H9 (cell line): ENCODE results near the gene LDLRAD4. TPM values are rescaled to one million over a fixed set of nuclear protein-coding genes. Genes with fewer than 3 reads are reported as not detected.

Experiments used
- DNase-seq: peaks from one replicate; pipeline ENCODE4 v3.0.0-alpha.2; 2017
- H2AFZ ChIP-seq: one replicate; pipeline ENCODE4 v1.6.1; 2013; ENCODE audit warnings: mild to moderate bottlenecking, low read length, control low read depth, moderate library complexity
- H2AK5ac ChIP-seq: 2 replicates; pipeline ENCODE4 v1.6.1; 2013; ENCODE audit warnings: low read length, control low read depth, mixed read lengths; ENCODE audit not compliant: insufficient read length
- H2BK120ac ChIP-seq: one replicate; pipeline ENCODE4 v1.6.1; 2013; ENCODE audit warnings: low read depth, mild to moderate bottlenecking, low read length, control low read depth, inconsistent platforms; ENCODE audit not compliant: poor library complexity, severe bottlenecking
- H2BK12ac ChIP-seq: 2 replicates; pipeline ENCODE4 v1.6.1; 2013; ENCODE audit warnings: low read length, control low read depth, mixed read lengths, low read depth; ENCODE audit not compliant: insufficient read length
- H2BK15ac ChIP-seq: 2 replicates; pipeline ENCODE4 v1.6.1; 2013; ENCODE audit warnings: low read depth, low read length, control low read depth
- H2BK20ac ChIP-seq: one replicate; pipeline ENCODE4 v1.6.1; 2013; ENCODE audit warnings: low read depth, mild to moderate bottlenecking, low read length, control low read depth, inconsistent platforms; ENCODE audit not compliant: poor library complexity, severe bottlenecking
- H2BK5ac ChIP-seq: 2 replicates; pipeline ENCODE4 v1.6.1; 2013; ENCODE audit warnings: low read length, control low read depth, mixed read lengths; ENCODE audit not compliant: insufficient read length
- H3K14ac ChIP-seq: 2 replicates; pipeline ENCODE4 v1.6.1; 2013; ENCODE audit warnings: low read length, control low read depth; ENCODE audit not compliant: insufficient read depth
- H3K18ac ChIP-seq: 2 replicates; pipeline ENCODE4 v1.6.1; 2013; ENCODE audit warnings: low read depth, mild to moderate bottlenecking, mixed read lengths, low read length, control low read depth; ENCODE audit not compliant: insufficient read length
- H3K23ac ChIP-seq: 2 replicates; pipeline ENCODE4 v1.6.1; 2013; ENCODE audit warnings: low read length, control low read depth, mixed read lengths, low read depth; ENCODE audit not compliant: insufficient read length
- H3K23me2 ChIP-seq: 2 replicates; pipeline ENCODE4 v1.6.1; 2013; ENCODE audit warnings: low read depth, mild to moderate bottlenecking, mixed read lengths, low read length, control low read depth; ENCODE audit not compliant: insufficient read length, poor library complexity, severe bottlenecking
- H3K27ac ChIP-seq: 2 replicates; pipeline ENCODE4 v1.5.1; 2013; ENCODE audit warnings: low read length, control low read depth, mixed read lengths, low read depth; ENCODE audit not compliant: insufficient read length
- H3K27me3 ChIP-seq: 2 replicates; pipeline ENCODE4 v1.6.1; 2013; ENCODE audit warnings: low read length, control low read depth, inconsistent platforms; ENCODE audit not compliant: insufficient read depth
- H3K4ac ChIP-seq: 2 replicates; pipeline ENCODE4 v1.6.1; 2013; ENCODE audit warnings: low read depth, mild to moderate bottlenecking, control low read depth, inconsistent platforms, low read length, moderate library complexity
- H3K4me1 ChIP-seq: 2 replicates; pipeline ENCODE4 v1.6.1; 2013; ENCODE audit warnings: low read length, control low read depth, inconsistent platforms; ENCODE audit not compliant: insufficient read depth
- H3K4me2 ChIP-seq: 2 replicates; pipeline ENCODE4 v1.6.1; 2013; ENCODE audit warnings: low read length, control low read depth, mixed read lengths; ENCODE audit not compliant: insufficient read length, insufficient read depth
- H3K56ac ChIP-seq: 2 replicates; pipeline ENCODE4 v1.6.1; 2013; ENCODE audit warnings: low read depth, mild to moderate bottlenecking, mixed read lengths, low read length, control low read depth; ENCODE audit not compliant: insufficient read length
- H3K79me1 ChIP-seq: 2 replicates; pipeline ENCODE4 v1.6.1; 2013; ENCODE audit warnings: low read depth, mild to moderate bottlenecking, moderate library complexity, low read length, control low read depth, inconsistent platforms; ENCODE audit not compliant: insufficient read depth, poor library complexity, severe bottlenecking
- H3K79me2 ChIP-seq: 2 replicates; pipeline ENCODE4 v1.6.1; 2013; ENCODE audit warnings: low read length, control low read depth, inconsistent platforms; ENCODE audit not compliant: insufficient read depth
- H3K9ac ChIP-seq: 2 replicates; pipeline ENCODE4 v1.6.1; 2013; ENCODE audit warnings: low read length, control low read depth, mixed read lengths; ENCODE audit not compliant: insufficient read length; ENCODE audit errors: extremely low read depth
- H3K9me3 ChIP-seq: one replicate; pipeline ENCODE4 v1.6.1; 2013; ENCODE audit warnings: low read depth, low read length, inconsistent platforms; ENCODE audit not compliant: control insufficient read depth
- H3T11ph ChIP-seq: one replicate; pipeline ENCODE4 v1.6.1; 2013; ENCODE audit warnings: mild to moderate bottlenecking, low read length, control low read depth, inconsistent platforms
- H4K20me1 ChIP-seq: one replicate; pipeline ENCODE4 v1.6.1; 2013; ENCODE audit not compliant: control insufficient read depth, insufficient read length, insufficient read depth
- H4K5ac ChIP-seq: 2 replicates; pipeline ENCODE4 v1.6.1; 2013; ENCODE audit warnings: low read depth, mild to moderate bottlenecking, mixed read lengths, low read length, control low read depth; ENCODE audit not compliant: insufficient read length
- H4K8ac ChIP-seq: replicated peaks from 2 replicates; pipeline ENCODE4 v1.6.1; 2013; ENCODE audit warnings: low read length, control low read depth, mixed read lengths, low read depth; ENCODE audit not compliant: insufficient read length
- H4K91ac ChIP-seq: 2 replicates; pipeline ENCODE4 v1.6.1; 2013; ENCODE audit warnings: low read depth, mild to moderate bottlenecking, moderate library complexity, mixed read lengths, low read length, control low read depth; ENCODE audit not compliant: insufficient read length
- H3K27ac Mint-ChIP-seq, 3 experiments: 2 replicates in 2 of 3; 3 replicates in 1 of 3; pipeline ENCODE4 v1.8.0; 2020 to 2021; ENCODE audit warnings: mixed read lengths in 3 of 3, mild to moderate bottlenecking in 1 of 3, moderate library complexity in 1 of 3
- H3K27me3 Mint-ChIP-seq: 2 replicates; pipeline ENCODE4 v1.8.0; 2021; ENCODE audit warnings: low read depth, mild to moderate bottlenecking, moderate library complexity, mixed read lengths
- H3K36me3 Mint-ChIP-seq, 3 experiments: 2 replicates in 2 of 3; 3 replicates in 1 of 3; pipeline ENCODE4 v1.8.0; 2020 to 2021; ENCODE audit warnings: low read depth in 3 of 3, mixed read lengths in 3 of 3; ENCODE audit not compliant: insufficient read depth in 1 of 3
- H3K4me1 Mint-ChIP-seq, 2 experiments: 2 replicates each; pipeline ENCODE4 v1.8.0; 2020; ENCODE audit warnings: mixed read lengths in 2 of 2
- H3K4me3 Mint-ChIP-seq, 2 experiments: 2 replicates in 1 of 2; 3 replicates in 1 of 2; pipeline ENCODE4 v1.8.0; 2020 to 2021; ENCODE audit warnings: mild to moderate bottlenecking in 2 of 2, mixed read lengths in 2 of 2, moderate library complexity in 1 of 2
- H3K9me3 Mint-ChIP-seq, 2 experiments: 2 replicates in 1 of 2; 3 replicates in 1 of 2; pipeline ENCODE4 v1.8.0; 2020; ENCODE audit warnings: mild to moderate bottlenecking in 2 of 2, mixed read lengths in 2 of 2, moderate library complexity in 1 of 2
- CTCF ChIP-seq: fragments of 200-600 bp; sonication (generic); conservative IDR thresholded peaks from 3 replicates; pipeline ENCODE4 v1.8.0; 2021; ENCODE audit warnings: antibody characterized with exemption, mild to moderate bottlenecking
- WGBS: extraction: QIAGEN DNeasy Blood & Tissue Kit; methylation state at CpG from one replicate; pipeline ENCODE4 v1.1.7; 2013; ENCODE audit warnings: missing lambda C conversion rate, low lambda C conversion rate, mixed read lengths; ENCODE audit not compliant: insufficient read length; ENCODE audit errors: extremely low coverage; 5-methylcytosine and 5-hydroxymethylcytosine counted together
- total RNA-seq: library from RNA; stranded (reverse); gene quantifications from 2 replicates; pipeline ENCODE4 v1.2.1, GENCODE V29; 2021

Gene LDLRAD4
- total RNA-seq, 1 experiment from 2014 or later, result 3.9 TPM

GRCh38 chr18:13401826-13402225, 183.3 kb downstream of the LDLRAD4 start:
- H3K18ac ChIP-seq, result no peak overlapping the region
- H3K23ac ChIP-seq, result no peak overlapping the region
- no peak overlapping the region for H3K4me2 ChIP-seq
- H3K4me1 ChIP-seq, result no peaks in the 10 kb centered on the region
- H3K4ac ChIP-seq, result no peak overlapping the region
- Mint-ChIP-seq H3K27ac (0 out of 7 replicates have a peak overlapping the region, but pooled peaks of 1 of the 3 experiments have one; percentile 42), H3K36me3 (no peaks in the 10 kb centered on the region), H3K9me3 (no peaks in the 10 kb centered on the region), H3K4me3 (no peak overlapping the region), H3K4me1 (no peaks in the 10 kb centered on the region), H3K27me3 (no peaks in the 10 kb centered on the region; the same call in 1 of the 2 replicates)
- no peaks in the 10 kb centered on the region for H3K79me2 ChIP-seq
- no peak for DNase-seq
- no peaks in the 10 kb centered on the region for H3K27me3 ChIP-seq
- no peak overlapping the region for H3K27ac ChIP-seq
- no peak overlapping the region for H4K5ac ChIP-seq
- no CpG with 5 or more reads among the region's 10 CpGs for WGBS
- H2BK12ac ChIP-seq, result no peak overlapping the region
- no peak overlapping the region for H2BK15ac ChIP-seq
- H3K79me1 ChIP-seq, result no peaks in the 10 kb centered on the region
- no peak overlapping the region for H3K56ac ChIP-seq
- H3T11ph ChIP-seq, result no peak overlapping the region
- TF ChIP-seq CTCF, result no peak
- no peaks in the 10 kb centered on the region for H3K9me3 ChIP-seq
- H2BK20ac ChIP-seq, result no peak overlapping the region
- no peak overlapping the region for H3K9ac ChIP-seq
- H3K14ac ChIP-seq, result no peak overlapping the region
- no peaks in the 10 kb centered on the region for H3K23me2 ChIP-seq
- no peak overlapping the region for H2AK5ac ChIP-seq
- H4K20me1 ChIP-seq, result no peaks in the 10 kb centered on the region
- no peak overlapping the region for H2BK120ac ChIP-seq
- peak overlapping the region; percentile 33 for H4K8ac ChIP-seq
- no peak overlapping the region for H2BK5ac ChIP-seq
- no peak overlapping the region for H2AFZ ChIP-seq
- no peak overlapping the region for H4K91ac ChIP-seq
